ENCODE results near the gene PCDH9. TPM values are rescaled to one million over a fixed set of nuclear protein-coding genes. Genes with fewer than 3 reads are reported as not detected.

The PCDH9 gene
- total and polyA plus RNA-seq, 10 donors, result 0.24 to 8.1 (median 3.8) TPM

DNA sequence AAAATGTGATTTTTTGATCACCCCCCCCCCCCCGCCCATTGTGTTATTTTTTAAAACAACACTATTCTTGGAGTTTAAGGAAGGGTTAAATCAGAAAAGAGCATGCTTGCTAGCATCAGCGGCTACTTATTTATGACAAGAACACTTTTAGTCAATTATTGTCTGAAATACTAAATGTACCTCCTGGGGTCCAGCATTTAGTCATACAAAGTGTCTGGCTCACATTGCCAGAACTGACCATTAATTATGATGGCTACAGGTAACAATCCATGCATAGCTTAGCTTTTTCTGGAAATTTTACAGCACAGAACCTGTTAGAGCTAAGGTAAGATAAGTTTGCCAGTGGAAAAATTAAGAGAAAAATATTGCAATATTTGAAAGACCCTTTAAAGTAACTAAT, 90.1 kb downstream of the PCDH9 start:
- no peaks in the 10 kb centered on the region for H3K36me3 ChIP-seq
- 62 to 90% (median 83%) methylated on average over 2 of the region's 2 CpGs for WGBS, 5 donors
- H3K4me3 ChIP-seq, result no peak overlapping the region
- H3K27me3 ChIP-seq (replicated peaks in 1 of 7), result no peaks in the 10 kb centered on the region
- DNase-seq, result no peak
- H3K9me3 ChIP-seq, result no peaks in the 10 kb centered on the region
- intact Hi-C loops (cut with DNase I; ENCODE audit: low total_unique reads), result no loop called here
- no peaks in the 10 kb centered on the region for H3K4me1 ChIP-seq
- TF ChIP-seq POLR2AphosphoS5 (IDR thresholded peaks at IDR 0.05), result no peak
- no peak for TF ChIP-seq POLR2A (IDR thresholded peaks at IDR 0.05)
- TF ChIP-seq, protein P1, sequence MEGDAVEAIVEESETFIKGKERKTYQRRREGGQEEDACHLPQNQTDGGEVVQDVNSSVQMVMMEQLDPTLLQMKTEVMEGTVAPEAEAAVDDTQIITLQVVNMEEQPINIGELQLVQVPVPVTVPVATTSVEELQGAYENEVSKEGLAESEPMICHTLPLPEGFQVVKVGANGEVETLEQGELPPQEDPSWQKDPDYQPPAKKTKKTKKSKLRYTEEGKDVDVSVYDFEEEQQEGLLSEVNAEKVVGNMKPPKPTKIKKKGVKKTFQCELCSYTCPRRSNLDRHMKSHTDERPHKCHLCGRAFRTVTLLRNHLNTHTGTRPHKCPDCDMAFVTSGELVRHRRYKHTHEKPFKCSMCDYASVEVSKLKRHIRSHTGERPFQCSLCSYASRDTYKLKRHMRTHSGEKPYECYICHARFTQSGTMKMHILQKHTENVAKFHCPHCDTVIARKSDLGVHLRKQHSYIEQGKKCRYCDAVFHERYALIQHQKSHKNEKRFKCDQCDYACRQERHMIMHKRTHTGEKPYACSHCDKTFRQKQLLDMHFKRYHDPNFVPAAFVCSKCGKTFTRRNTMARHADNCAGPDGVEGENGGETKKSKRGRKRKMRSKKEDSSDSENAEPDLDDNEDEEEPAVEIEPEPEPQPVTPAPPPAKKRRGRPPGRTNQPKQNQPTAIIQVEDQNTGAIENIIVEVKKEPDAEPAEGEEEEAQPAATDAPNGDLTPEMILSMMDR (IDR thresholded peaks at IDR 0.05 in 8 of 11, conservative IDR thresholded peaks at IDR 0.05 in 3 of 11), result no peak
- H3K27ac ChIP-seq, result no peak overlapping the region

DNA sequence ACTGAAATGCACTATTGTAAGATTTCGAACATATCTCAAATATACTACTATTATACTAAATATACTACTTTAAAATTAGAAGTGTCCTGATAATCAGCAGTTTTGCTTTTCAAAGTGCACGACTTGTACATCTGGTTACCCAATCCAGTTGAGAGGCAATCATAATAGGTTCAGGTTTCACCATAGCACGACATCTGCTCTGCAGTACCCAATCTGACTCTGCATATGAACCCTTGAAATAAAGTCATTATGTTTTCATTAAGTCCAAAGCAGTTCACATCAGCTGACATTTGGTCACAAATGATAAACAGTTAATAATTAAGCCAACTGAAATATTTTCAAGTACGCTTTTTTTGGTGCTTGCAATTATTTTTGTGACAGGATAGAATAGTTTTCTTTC, 90.6 kb downstream of the PCDH9 start:
- H3K36me3 ChIP-seq, result no peaks in the 10 kb centered on the region
- intact Hi-C loops (cut with DNase I; ENCODE audit: low total_unique reads), result no loop called here
- WGBS, 5 donors, result 81 to 93% (median 85%) methylated on average over 4 of the region's 4 CpGs
- no peak overlapping the region for H3K4me3 ChIP-seq
- H3K27me3 ChIP-seq (replicated peaks in 1 of 7), result no peaks in the 10 kb centered on the region
- DNase-seq, result no peak
- no peak overlapping the region for H3K27ac ChIP-seq
- TF ChIP-seq, protein P1 (IDR thresholded peaks at IDR 0.05 in 8 of 11, conservative IDR thresholded peaks at IDR 0.05 in 3 of 11), result no peak
- no peak for TF ChIP-seq POLR2A (IDR thresholded peaks at IDR 0.05)
- TF ChIP-seq POLR2AphosphoS5 (IDR thresholded peaks at IDR 0.05), result no peak
- H3K4me1 ChIP-seq, result peaks cover 0 to 4% (median 0%) of the 10 kb centered on the region in 6 donors
- H3K9me3 ChIP-seq, result no peaks in the 10 kb centered on the region

DNA sequence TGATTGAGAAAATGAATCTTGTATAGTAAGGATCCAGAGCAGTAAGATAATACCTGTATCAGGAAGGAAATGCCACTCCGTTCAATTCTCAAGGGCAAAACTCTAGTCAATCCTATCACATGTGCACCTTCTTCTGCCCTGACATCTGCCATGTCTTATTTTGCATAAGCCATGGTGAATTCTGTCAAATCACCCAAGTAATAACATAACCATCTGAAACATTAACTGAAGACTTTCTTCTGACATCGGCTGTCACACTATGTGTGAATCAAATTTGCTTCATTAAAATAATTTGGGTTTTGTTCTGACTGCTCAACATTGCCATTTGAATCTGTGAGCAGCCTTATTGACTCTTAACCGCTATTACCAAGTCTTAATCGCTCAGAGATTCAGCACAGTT, 91.2 kb downstream of the PCDH9 start:
- H3K36me3 ChIP-seq, result no peaks in the 10 kb centered on the region
- H3K27ac ChIP-seq, result no peak overlapping the region
- intact Hi-C loops (cut with DNase I; ENCODE audit: low total_unique reads), result no loop called here
- WGBS, 5 donors, result 80 to 87% (median 85%) methylated on average over 4 of the region's 4 CpGs
- peaks cover 0 to 5% (median 0%) of the 10 kb centered on the region in 6 donors for H3K4me1 ChIP-seq
- no peaks in the 10 kb centered on the region for H3K9me3 ChIP-seq
- H3K27me3 ChIP-seq (replicated peaks in 1 of 7), result no peaks in the 10 kb centered on the region
- H3K4me3 ChIP-seq, result no peak overlapping the region
- TF ChIP-seq POLR2A (IDR thresholded peaks at IDR 0.05), result no peak
- TF ChIP-seq POLR2AphosphoS5 (IDR thresholded peaks at IDR 0.05), result no peak
- TF ChIP-seq, protein P1 (IDR thresholded peaks at IDR 0.05 in 8 of 11, conservative IDR thresholded peaks at IDR 0.05 in 3 of 11), result no peak
- DNase-seq, result no peak

DNA sequence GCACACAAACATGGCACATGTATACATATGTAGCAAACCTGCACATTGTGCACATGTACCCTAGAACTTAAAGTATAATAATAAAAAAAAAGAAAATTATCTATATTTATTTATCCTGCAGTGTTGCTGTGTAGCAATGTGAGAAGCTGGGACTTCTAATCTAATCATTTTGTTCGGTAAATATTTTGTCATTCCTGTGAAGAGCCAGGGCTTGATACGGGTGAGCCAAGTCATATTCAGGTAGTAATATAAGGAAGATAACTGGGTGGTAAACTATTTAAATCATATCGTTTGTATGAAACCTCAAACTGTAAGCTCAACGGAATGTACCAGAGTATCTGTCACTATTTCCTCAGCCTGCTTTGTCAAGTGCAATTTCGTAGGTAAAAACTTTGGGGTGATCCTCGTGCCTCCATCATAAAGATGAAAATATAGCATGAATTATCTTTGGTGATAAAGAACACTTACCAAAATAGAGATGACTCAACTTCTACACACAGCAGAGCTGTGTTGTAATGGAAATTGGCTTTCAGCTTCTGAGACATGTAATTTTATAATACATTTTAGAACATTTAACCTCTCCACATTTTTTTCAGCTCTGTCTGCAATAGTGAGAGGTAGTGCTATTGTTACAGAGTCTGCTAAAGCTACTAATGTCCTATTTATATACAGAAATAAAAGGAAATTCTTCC, 92.9 kb downstream of the PCDH9 start:
- no peaks in the 10 kb centered on the region for H3K27me3 ChIP-seq (replicated peaks in 1 of 7)
- intact Hi-C loops (cut with DNase I; ENCODE audit: low total_unique reads), result no loop called here
- 86 to 88% (median 86%) methylated on average over 6 of the region's 6 CpGs for WGBS, 5 donors
- no peak overlapping the region for H3K4me3 ChIP-seq
- no peaks in the 10 kb centered on the region for H3K36me3 ChIP-seq
- no peak for DNase-seq
- no peak overlapping the region for H3K27ac ChIP-seq
- H3K4me1 ChIP-seq, result peaks cover 0 to 5% (median 0%) of the 10 kb centered on the region in 6 donors
- no peaks in the 10 kb centered on the region for H3K9me3 ChIP-seq
- TF ChIP-seq POLR2AphosphoS5 (IDR thresholded peaks at IDR 0.05) (no peak), POLR2A (IDR thresholded peaks at IDR 0.05) (no peak)
- TF ChIP-seq, protein P1 (IDR thresholded peaks at IDR 0.05 in 8 of 11, conservative IDR thresholded peaks at IDR 0.05 in 3 of 11), result no peak
